Measurements from ENCODE around the gene WFDC11. TPM values are rescaled to one million over a fixed set of nuclear protein-coding genes. Genes with fewer than 3 reads are reported as not detected.
"Not testable (repeated sequence)": the region's sequence is repeated elsewhere in the genome, so short reads cannot be mapped to it uniquely, and the experiment has no call there.

Gene WFDC11
- polyA plus RNA-seq, 6 donors from 2014 or later, result not detected

- H3K27ac Mint-ChIP-seq, result peak overlapping the region in 1 of 6 donors; percentile 14
- DNase-seq (no peak), ATAC-seq (ENCODE audit: low read depth in 2 of 2) (no peak)
- no peak overlapping the region for H3K4me3 Mint-ChIP-seq
- no peaks in the 10 kb centered on the region for H3K4me1 Mint-ChIP-seq
- H3K27me3 Mint-ChIP-seq, result peaks cover 10 to 22% (median 12%) of the 10 kb centered on the region in 3 donors
- H3K36me3 Mint-ChIP-seq, result no peaks in the 10 kb centered on the region
- peaks cover 0 to 2% (median 0%) of the 10 kb centered on the region in 7 donors for H3K9me3 Mint-ChIP-seq
Observed at GRCh38 chr20:45647441-45648050, 22.5 kb downstream of the WFDC11 start.

DNA sequence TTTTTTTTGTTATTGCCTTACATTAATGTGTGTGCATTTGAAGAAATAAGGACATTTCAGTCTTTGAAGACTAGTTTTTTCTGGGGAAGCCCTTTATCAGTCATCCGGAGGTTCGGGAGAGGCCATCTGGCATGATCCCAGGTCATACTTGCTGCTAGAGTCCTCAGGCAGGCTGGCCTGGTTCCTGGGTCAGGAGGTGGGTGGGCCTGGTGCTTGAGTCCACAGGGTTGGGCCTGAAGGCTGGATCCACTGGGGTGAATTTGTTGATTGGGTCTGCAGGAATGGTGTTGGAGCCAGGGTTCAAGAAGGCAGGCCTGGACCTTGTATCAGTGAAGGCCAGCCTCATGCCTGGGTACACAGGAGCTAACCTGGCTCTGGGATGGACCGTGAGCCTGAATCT lies 23.2 kb downstream of the WFDC11 start:
- H3K4me1 Mint-ChIP-seq, result no peaks in the 10 kb centered on the region
- peaks cover 0 to 2% (median 0%) of the 10 kb centered on the region in 7 donors for H3K9me3 Mint-ChIP-seq
- ATAC-seq (ENCODE audit: low read depth in 2 of 2), result no peak
- no peak overlapping the region for H3K27ac Mint-ChIP-seq
- H3K36me3 Mint-ChIP-seq, result no peaks in the 10 kb centered on the region
- no peak for DNase-seq
- H3K4me3 Mint-ChIP-seq, result no peak overlapping the region
- H3K27me3 Mint-ChIP-seq, result peaks cover 5 to 22% (median 15%) of the 10 kb centered on the region in 3 donors

DNA sequence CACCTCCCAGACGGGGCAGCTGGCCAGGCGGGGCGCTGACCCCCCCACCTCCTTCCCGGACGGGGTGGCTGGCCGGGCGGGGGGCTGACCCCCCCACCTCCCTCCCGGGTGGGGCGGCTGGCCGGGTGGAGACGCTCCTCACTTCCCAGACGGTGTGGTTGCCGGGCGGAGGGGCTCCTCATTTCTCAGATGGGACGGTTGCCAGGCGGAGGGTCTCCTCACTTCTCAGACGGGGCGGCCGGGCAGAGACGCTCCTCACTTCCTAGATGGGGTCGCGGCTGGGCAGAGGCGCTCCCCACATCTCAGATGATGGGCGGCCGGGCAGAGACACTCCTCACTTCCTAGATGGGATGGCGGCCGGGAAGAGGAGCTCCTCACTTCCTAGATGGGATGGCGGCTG lies 24.2 kb downstream of the WFDC11 start:
- not testable (repeated sequence) for H3K27ac Mint-ChIP-seq; H3K9me3 Mint-ChIP-seq; DNase-seq; ATAC-seq (ENCODE audit: low read depth in 2 of 2); H3K4me1 Mint-ChIP-seq; H3K4me3 Mint-ChIP-seq; H3K36me3 Mint-ChIP-seq
- H3K27me3 Mint-ChIP-seq, result peaks cover 5 to 15% (median 15%) of the 10 kb centered on the region in 3 donors

DNA sequence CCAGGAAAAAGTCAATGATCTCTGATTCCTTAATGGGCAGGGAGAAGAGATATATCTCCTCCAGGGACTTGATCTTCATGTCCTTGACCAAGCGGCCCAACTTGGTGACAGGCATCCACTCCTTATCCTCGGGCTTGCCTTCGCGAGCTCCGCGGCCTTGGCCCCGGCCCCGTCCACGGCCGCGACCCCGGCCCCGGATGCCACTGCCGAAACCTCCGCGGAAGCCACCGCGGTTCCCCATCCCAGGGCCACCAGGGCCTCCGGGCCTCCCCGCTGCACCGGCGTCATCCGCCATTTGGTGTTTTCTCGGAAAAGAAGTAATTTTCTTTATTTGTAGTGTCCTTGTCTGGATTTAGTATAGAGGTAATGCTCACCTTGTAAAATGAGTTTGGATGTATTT lies 29.0 kb downstream of the WFDC11 start:
- not testable (repeated sequence) for ATAC-seq (ENCODE audit: low read depth in 2 of 2); H3K36me3 Mint-ChIP-seq; DNase-seq; H3K4me3 Mint-ChIP-seq; H3K4me1 Mint-ChIP-seq; H3K9me3 Mint-ChIP-seq; H3K27ac Mint-ChIP-seq
- H3K27me3 Mint-ChIP-seq, result peaks cover 16 to 24% (median 23%) of the 10 kb centered on the region in 3 donors

DNA sequence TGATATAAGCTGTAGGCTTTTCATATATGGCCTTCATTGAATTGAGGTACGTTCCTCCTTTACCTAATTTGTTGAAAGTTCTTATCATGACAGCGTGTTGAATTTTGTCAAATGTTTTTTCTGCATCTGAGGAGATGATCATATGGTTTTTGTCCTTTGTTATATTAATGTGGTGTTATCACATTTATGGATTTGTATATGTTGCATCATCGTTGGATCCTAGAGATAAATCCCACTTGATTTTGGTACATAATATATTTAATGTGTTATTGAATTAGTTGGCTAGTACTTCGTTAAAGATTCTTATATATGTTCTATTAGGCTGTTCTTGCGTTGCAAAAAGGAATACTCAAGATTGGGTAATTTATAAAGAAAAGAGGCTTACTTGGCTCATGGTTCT lies 30.4 kb downstream of the WFDC11 start:
- DNase-seq (no peak), ATAC-seq (ENCODE audit: low read depth in 2 of 2) (no peak)
- no peaks in the 10 kb centered on the region for H3K4me1 Mint-ChIP-seq
- no peak overlapping the region for H3K4me3 Mint-ChIP-seq
- peaks cover 0 to 9% (median 1%) of the 10 kb centered on the region in 7 donors for H3K9me3 Mint-ChIP-seq
- peaks cover 16 to 24% (median 22%) of the 10 kb centered on the region in 3 donors for H3K27me3 Mint-ChIP-seq
- peak overlapping the region in 1 of 6 donors; percentile 26 for H3K27ac Mint-ChIP-seq
- no peaks in the 10 kb centered on the region for H3K36me3 Mint-ChIP-seq

DNA sequence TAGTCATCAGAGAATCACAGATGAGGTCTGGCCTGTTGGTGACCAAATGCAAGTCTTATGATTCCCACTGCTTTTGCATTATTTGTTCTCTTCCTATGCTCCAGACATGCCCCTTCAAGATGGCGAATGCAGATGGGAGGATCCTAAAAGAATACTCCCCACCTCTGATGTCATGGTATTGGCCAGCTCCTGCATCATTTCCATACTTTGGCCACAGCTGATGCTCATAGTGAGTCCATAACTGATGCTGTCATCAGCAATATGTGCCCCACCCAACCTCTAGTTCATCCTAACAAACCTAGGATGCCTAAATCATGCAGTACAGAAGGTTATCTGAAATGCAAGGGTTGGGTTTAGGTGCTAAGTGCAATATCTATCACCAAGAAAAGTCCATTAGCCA lies 33.5 kb downstream of the WFDC11 start:
- Mint-ChIP-seq H3K4me3 (no peak overlapping the region), H3K36me3 (no peaks in the 10 kb centered on the region), H3K9me3 (peaks cover 0 to 9% (median 1%) of the 10 kb centered on the region in 7 donors), H3K4me1 (no peaks in the 10 kb centered on the region), H3K27ac (no peak overlapping the region), H3K27me3 (peaks cover 16 to 31% (median 20%) of the 10 kb centered on the region in 3 donors)
- DNase-seq, result no peak
- no peak for ATAC-seq (ENCODE audit: low read depth in 2 of 2)

DNA sequence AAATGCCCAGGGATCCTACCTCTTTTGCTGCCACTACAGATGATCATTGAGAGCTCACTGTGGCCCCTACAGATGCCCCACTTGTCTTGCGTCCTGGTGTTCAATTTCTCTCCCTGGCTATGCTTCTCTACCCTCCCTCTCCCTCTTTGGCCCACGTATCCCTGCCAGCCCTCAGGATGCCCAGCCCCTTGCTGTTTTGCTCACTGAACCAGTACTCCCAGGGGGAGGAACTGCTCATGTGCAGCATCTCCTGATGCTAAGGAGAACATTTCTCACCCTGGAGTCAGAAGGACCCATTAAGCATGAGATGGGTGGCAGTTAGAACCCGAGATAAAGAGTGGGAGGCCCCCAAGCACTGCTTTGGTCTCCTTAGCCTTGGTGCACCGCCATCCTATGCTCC lies 38.9 kb downstream of the WFDC11 start, which contains the start of gene WFDC9:
Gene WFDC9 (minus strand): TSS at position 101 of the 400 bp plus-strand sequence. CDS start 21,103 bp downstream, outside the sequence.
- ATAC-seq (ENCODE audit: low read depth in 2 of 2), result no peak
- peaks cover 26 to 38% (median 27%) of the 10 kb centered on the region in 3 donors for H3K27me3 Mint-ChIP-seq
- H3K4me1 Mint-ChIP-seq, result peaks cover 0 to 9% (median 0%) of the 10 kb centered on the region in 3 donors
- no peak within 1 kb of the TSS for H3K4me3 Mint-ChIP-seq
- no peak for DNase-seq
- no peaks in the 10 kb centered on the region for H3K36me3 Mint-ChIP-seq
- H3K9me3 Mint-ChIP-seq, result peaks cover 0 to 5% (median 0%) of the 10 kb centered on the region in 7 donors
- peak within 1 kb of the TSS in 2 of 6 donors; percentile 19 to 44 for H3K27ac Mint-ChIP-seq

DNA sequence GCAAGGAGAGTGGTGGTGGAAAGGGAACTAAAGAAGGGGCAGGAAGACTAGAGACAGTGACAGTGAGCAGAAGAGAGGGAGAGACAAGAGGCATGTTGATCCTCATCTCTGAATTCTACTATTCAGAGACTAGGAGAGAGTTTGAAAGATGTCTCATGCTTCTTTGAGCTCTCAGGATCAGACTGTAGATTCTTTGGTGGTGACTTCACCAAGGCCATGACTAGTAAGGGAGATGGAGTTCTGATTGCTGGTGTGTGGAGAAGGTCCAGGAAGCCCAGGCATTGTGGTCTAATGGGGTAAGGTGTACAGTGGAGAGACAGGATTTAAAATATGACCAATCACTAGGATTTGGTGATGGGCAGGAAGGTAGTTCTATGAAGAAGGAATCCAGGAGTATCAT lies 39.7 kb downstream of the WFDC11 start:
- H3K9me3 Mint-ChIP-seq, result peaks cover 0 to 7% (median 1%) of the 10 kb centered on the region in 7 donors
- H3K4me1 Mint-ChIP-seq, result peaks cover 0 to 9% (median 0%) of the 10 kb centered on the region in 3 donors
- no peak for DNase-seq
- no peak for ATAC-seq (ENCODE audit: low read depth in 2 of 2)
- no peaks in the 10 kb centered on the region for H3K36me3 Mint-ChIP-seq
- no peak overlapping the region for H3K4me3 Mint-ChIP-seq
- peaks cover 27 to 37% (median 27%) of the 10 kb centered on the region in 3 donors for H3K27me3 Mint-ChIP-seq
- peak overlapping the region in 1 of 6 donors; percentile 44 for H3K27ac Mint-ChIP-seq

GRCh38 chr20:45629496-45630100 lies 40.4 kb downstream of the WFDC11 start, which contains the start of gene WFDC10A:
Gene WFDC10A, plus strand, starts transcription at chr20:45629739. Its CDS starts 75 bp downstream, at chr20:45629814.
- peaks cover 30 to 40% (median 35%) of the 10 kb centered on the region in 3 donors for H3K27me3 Mint-ChIP-seq
- peak within 1 kb of the TSS in 1 of 8 donors; percentile 29 for H3K4me3 Mint-ChIP-seq
- DNase-seq, result peak; percentile 18

DNA sequence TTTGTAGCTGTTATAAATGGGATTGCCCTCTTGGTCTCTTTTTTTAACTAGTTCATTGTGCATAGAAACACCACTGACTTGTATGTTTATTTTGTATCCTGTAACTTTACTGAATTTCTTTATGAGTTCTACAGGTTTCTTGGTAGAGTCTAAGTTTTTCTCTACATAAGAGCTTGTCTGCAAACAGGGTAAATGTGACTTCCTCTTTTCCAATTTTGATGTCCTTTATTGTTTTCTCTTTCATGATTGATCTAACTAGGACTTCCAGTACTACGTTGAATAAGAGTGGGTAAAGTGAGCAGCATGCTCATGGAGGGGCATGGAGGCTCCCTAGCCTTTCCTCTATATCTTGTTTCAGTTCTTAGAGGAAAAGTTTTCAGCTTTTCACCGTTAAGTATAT lies 43.5 kb downstream of the WFDC11 start:
- Mint-ChIP-seq H3K36me3 (peaks cover 0 to under 1% of the 10 kb centered on the region in 2 donors), H3K27me3 (peaks cover 24 to 44% (median 40%) of the 10 kb centered on the region in 3 donors)
- ATAC-seq (ENCODE audit: low read depth in 2 of 2), result no peak

More at GRCh38 chr20:45629496-45630100, 40.4 kb downstream of the WFDC11 start, which contains the start of gene WFDC10A:
- no peaks in the 10 kb centered on the region for H3K36me3 Mint-ChIP-seq
- peak; percentile 87 to 93 for ATAC-seq (ENCODE audit: low read depth in 2 of 2)
- peaks cover 0 to 9% (median 0%) of the 10 kb centered on the region in 3 donors for H3K4me1 Mint-ChIP-seq
- peak within 1 kb of the TSS in 2 of 6 donors; percentile 5 to 44 for H3K27ac Mint-ChIP-seq
- H3K9me3 Mint-ChIP-seq, result peaks cover 0 to 15% (median 8%) of the 10 kb centered on the region in 7 donors

DNA sequence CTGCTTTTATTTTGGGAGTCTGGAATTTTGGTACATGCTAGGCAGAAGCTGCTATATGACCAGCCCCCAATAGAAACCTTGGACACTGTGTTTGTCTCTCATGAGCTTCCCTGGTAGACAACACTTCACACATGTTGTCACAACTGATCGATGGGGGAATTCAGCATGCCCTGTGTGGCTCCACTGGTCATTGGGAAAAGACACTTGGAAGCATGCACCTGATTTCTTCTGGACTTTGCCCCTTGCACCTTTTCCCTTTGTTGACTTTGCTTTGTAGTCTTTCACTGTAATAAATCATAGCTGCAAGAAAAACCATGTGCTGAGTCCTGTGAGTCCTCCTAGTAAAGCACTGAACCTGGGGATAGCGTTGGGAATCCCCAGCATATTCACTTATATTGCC lies 48.4 kb downstream of the WFDC11 start:
- DNase-seq (no peak), ATAC-seq (ENCODE audit: low read depth in 2 of 2) (no peak)
- H3K27me3 Mint-ChIP-seq, result peaks cover 8 to 39% (median 27%) of the 10 kb centered on the region in 3 donors
- H3K36me3 Mint-ChIP-seq, result peaks cover 0 to 8% of the 10 kb centered on the region in 2 donors
- H3K27ac Mint-ChIP-seq, result no peak overlapping the region
- no peak overlapping the region for H3K4me3 Mint-ChIP-seq
- no peaks in the 10 kb centered on the region for H3K4me1 Mint-ChIP-seq
- peaks cover 0 to 29% (median 12%) of the 10 kb centered on the region in 7 donors for H3K9me3 Mint-ChIP-seq

More for the DNA sequence above, 43.5 kb downstream of the WFDC11 start:
- Mint-ChIP-seq H3K4me1 (peaks cover 0 to 9% (median 0%) of the 10 kb centered on the region in 3 donors), H3K4me3 (no peak overlapping the region), H3K9me3 (peaks cover 0 to 23% (median 8%) of the 10 kb centered on the region in 7 donors), H3K27ac (no peak overlapping the region)
- DNase-seq, result no peak

GRCh38 chr20:45617591-45617990 lies 52.4 kb downstream of the WFDC11 start:
- H3K9me3 Mint-ChIP-seq, result peaks cover 0 to 7% (median 2%) of the 10 kb centered on the region in 7 donors
- H3K27ac Mint-ChIP-seq, result no peak overlapping the region
- DNase-seq (no peak), ATAC-seq (ENCODE audit: low read depth in 2 of 2) (no peak)
- peaks cover 0 to 8% of the 10 kb centered on the region in 2 donors for H3K36me3 Mint-ChIP-seq
- H3K4me1 Mint-ChIP-seq, result no peaks in the 10 kb centered on the region
- peaks cover 27 to 38% (median 30%) of the 10 kb centered on the region in 3 donors for H3K27me3 Mint-ChIP-seq
- no peak overlapping the region for H3K4me3 Mint-ChIP-seq

DNA sequence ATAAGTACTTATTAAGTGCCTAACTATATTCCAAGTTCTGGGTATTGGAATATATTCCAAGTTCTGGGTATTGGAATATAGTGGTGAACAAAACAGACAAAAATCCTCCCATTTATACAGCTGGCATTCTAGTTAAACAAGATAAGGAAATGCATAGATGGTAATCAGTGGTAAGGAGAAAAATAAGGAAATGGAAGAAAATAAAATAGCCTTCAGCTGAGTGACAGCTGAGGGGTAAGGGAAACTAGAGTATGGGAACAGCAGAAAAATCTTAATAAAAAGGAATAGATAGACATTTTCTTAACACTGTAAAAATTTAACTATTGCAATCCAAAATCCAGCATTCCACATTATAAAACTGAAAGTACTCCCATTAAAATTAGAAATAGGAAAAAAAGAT lies 57.7 kb downstream of the WFDC11 start:
- peaks cover 53 to 73% (median 58%) of the 10 kb centered on the region in 3 donors for H3K27me3 Mint-ChIP-seq
- no peak overlapping the region for H3K4me3 Mint-ChIP-seq
- H3K36me3 Mint-ChIP-seq, result peaks cover 8 to 13% of the 10 kb centered on the region in 2 donors
- ATAC-seq (ENCODE audit: low read depth in 2 of 2) (no peak), DNase-seq (no peak)
- H3K27ac Mint-ChIP-seq, result no peak overlapping the region
- H3K9me3 Mint-ChIP-seq, result peaks cover 4 to 8% (median 6%) of the 10 kb centered on the region in 7 donors
- H3K4me1 Mint-ChIP-seq, result no peaks in the 10 kb centered on the region
